ENCODE results near the gene TEX264. TPM values are rescaled to one million over a fixed set of nuclear protein-coding genes. Genes with fewer than 3 reads are reported as not detected.

The TEX264 gene
- total and polyA plus RNA-seq, 2 donors (not counting 1 experiment from before 2014, with no cell fraction given), result 34.3 to 51.0 TPM

DNA sequence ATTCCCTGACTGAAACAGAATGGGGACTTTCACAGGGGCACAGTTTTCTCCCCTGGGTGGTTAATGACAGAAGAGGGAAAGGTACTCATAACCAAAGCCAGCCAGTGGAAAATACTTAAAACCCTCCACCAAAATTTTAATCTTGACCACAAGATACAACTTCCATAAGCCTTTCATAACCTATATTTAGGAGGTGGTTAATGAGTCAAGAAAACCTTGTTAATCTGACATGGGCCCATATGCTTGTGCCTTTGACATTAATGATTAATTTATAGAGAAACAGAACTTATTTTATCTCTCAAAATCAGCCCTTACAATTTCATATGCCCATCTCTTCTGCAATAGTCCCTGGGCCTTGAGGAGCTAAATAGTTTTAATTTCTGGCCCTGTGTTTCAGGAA, 76.8 kb downstream of the TEX264 start:
- H3K27ac ChIP-seq (ENCODE audit: insufficient read depth, low read length), result no peak overlapping the region
- no peak overlapping the region for H2AFZ ChIP-seq (ENCODE audit: low read length)
- H3K79me2 ChIP-seq (ENCODE audit: control insufficient read depth, insufficient read depth, low read length), result no peaks in the 10 kb centered on the region
- DNase-seq (ENCODE audit: low read depth in 2 of 2), result no peak
- no peaks in the 10 kb centered on the region for H3K27me3 ChIP-seq (ENCODE audit: control insufficient read depth, insufficient read depth, low read length)
- H3K4me3 ChIP-seq (replicated peaks in 1 of 4; ENCODE audit: control extremely low read depth in 1 of 4, insufficient read depth in 1 of 4, low read depth in 3 of 4, low read length in 4 of 4), result no peak overlapping the region
- TF ChIP-seq, protein P1, sequence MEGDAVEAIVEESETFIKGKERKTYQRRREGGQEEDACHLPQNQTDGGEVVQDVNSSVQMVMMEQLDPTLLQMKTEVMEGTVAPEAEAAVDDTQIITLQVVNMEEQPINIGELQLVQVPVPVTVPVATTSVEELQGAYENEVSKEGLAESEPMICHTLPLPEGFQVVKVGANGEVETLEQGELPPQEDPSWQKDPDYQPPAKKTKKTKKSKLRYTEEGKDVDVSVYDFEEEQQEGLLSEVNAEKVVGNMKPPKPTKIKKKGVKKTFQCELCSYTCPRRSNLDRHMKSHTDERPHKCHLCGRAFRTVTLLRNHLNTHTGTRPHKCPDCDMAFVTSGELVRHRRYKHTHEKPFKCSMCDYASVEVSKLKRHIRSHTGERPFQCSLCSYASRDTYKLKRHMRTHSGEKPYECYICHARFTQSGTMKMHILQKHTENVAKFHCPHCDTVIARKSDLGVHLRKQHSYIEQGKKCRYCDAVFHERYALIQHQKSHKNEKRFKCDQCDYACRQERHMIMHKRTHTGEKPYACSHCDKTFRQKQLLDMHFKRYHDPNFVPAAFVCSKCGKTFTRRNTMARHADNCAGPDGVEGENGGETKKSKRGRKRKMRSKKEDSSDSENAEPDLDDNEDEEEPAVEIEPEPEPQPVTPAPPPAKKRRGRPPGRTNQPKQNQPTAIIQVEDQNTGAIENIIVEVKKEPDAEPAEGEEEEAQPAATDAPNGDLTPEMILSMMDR (conservative IDR thresholded peaks at IDR 0.05 in 1 of 2, IDR thresholded peaks at IDR 0.05 in 1 of 2; ENCODE audit: low read depth in 1 of 2, low read length in 2 of 2), result no peak
- TF ChIP-seq EZH2 (IDR thresholded peaks at IDR 0.05; ENCODE audit: low read length, missing control alignments), result no peak
- no peaks in the 10 kb centered on the region for H3K4me1 ChIP-seq (ENCODE audit: control insufficient read depth, extremely low read depth, insufficient read depth, low read length)
- no peaks in the 10 kb centered on the region for H3K9me3 ChIP-seq (ENCODE audit: control insufficient read depth, insufficient read depth, low read depth, low read length)
- H4K20me1 ChIP-seq (ENCODE audit: control insufficient read depth, extremely low read depth, insufficient read depth, low read length), result no peaks in the 10 kb centered on the region
- H3K4me2 ChIP-seq (ENCODE audit: extremely low read depth, insufficient read depth, low read length), result no peak overlapping the region
- H3K9ac ChIP-seq (ENCODE audit: insufficient read depth, low read length), result no peak overlapping the region
- no peaks in the 10 kb centered on the region for H3K36me3 ChIP-seq (ENCODE audit: control insufficient read depth, insufficient read depth, low read length)

DNA sequence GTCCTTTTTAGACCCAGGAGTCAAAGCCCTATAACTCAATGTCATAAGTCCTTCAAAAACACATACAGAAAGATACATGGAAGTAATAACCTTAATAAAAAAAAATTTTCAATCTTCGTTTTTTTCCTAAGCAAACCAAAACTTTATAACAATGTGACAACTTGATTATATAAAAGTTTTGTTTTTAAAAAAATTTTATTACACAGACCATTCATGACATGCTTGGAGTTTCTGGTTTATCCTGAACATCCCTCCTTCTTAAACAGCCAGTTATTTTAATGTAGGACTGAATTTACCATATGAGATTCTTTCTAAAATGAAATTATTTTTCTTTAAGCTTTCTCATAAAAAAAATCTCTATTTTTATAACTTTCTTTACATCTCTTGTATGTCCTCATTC, 77.3 kb downstream of the TEX264 start:
- no peaks in the 10 kb centered on the region for H3K36me3 ChIP-seq (ENCODE audit: control insufficient read depth, insufficient read depth, low read length)
- no peak for TF ChIP-seq EZH2 (IDR thresholded peaks at IDR 0.05; ENCODE audit: low read length, missing control alignments)
- TF ChIP-seq, protein P1 (conservative IDR thresholded peaks at IDR 0.05 in 1 of 2, IDR thresholded peaks at IDR 0.05 in 1 of 2; ENCODE audit: low read depth in 1 of 2, low read length in 2 of 2), result no peak

DNA sequence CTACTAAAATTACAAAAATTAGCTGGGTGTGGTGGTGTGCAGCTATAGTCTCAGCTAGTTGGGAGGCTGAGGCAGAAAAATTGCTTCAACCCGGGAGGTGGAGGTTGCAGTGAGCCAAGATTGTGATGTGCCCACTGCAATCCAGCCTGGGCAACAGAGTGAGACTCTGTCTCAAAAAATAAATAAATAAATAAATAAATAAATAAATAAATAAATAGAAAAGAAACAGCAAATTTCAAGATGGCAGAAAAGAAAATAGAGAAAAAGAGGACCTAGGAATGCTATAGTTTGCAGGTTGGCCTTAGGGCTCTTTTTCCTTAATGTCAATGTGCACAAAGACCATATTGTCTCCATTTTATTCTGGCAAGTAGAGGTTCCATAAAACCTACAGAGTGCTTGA, 79.8 kb downstream of the TEX264 start:
- H3K4me1 ChIP-seq (ENCODE audit: control insufficient read depth, extremely low read depth, insufficient read depth, low read length), result no peaks in the 10 kb centered on the region
- DNase-seq (ENCODE audit: low read depth in 2 of 2), result no peak
- no peak overlapping the region for H3K4me3 ChIP-seq (replicated peaks in 1 of 4; ENCODE audit: control extremely low read depth in 1 of 4, insufficient read depth in 1 of 4, low read depth in 3 of 4, low read length in 4 of 4)
- TF ChIP-seq, protein P1 (conservative IDR thresholded peaks at IDR 0.05 in 1 of 2, IDR thresholded peaks at IDR 0.05 in 1 of 2; ENCODE audit: low read depth in 1 of 2, low read length in 2 of 2), result no peak
- TF ChIP-seq EZH2 (IDR thresholded peaks at IDR 0.05; ENCODE audit: low read length, missing control alignments), result no peak
- no peak overlapping the region for H2AFZ ChIP-seq (ENCODE audit: low read length)
- H3K9ac ChIP-seq (ENCODE audit: insufficient read depth, low read length), result no peak overlapping the region
- H3K79me2 ChIP-seq (ENCODE audit: control insufficient read depth, insufficient read depth, low read length), result no peaks in the 10 kb centered on the region
- H3K27ac ChIP-seq (ENCODE audit: insufficient read depth, low read length), result no peak overlapping the region
- no peaks in the 10 kb centered on the region for H3K9me3 ChIP-seq (ENCODE audit: control insufficient read depth, insufficient read depth, low read depth, low read length)
- no peaks in the 10 kb centered on the region for H4K20me1 ChIP-seq (ENCODE audit: control insufficient read depth, extremely low read depth, insufficient read depth, low read length)
- no peaks in the 10 kb centered on the region for H3K27me3 ChIP-seq (ENCODE audit: control insufficient read depth, insufficient read depth, low read length)
- H3K4me2 ChIP-seq (ENCODE audit: extremely low read depth, insufficient read depth, low read length), result no peak overlapping the region
- no peaks in the 10 kb centered on the region for H3K36me3 ChIP-seq (ENCODE audit: control insufficient read depth, insufficient read depth, low read length)

More for the DNA sequence above, 77.3 kb downstream of the TEX264 start:
- Histone ChIP-seq H3K4me2 (ENCODE audit: extremely low read depth, insufficient read depth, low read length) (no peak overlapping the region), H2AFZ (ENCODE audit: low read length) (no peak overlapping the region), H4K20me1 (ENCODE audit: control insufficient read depth, extremely low read depth, insufficient read depth, low read length) (no peaks in the 10 kb centered on the region), H3K27ac (ENCODE audit: insufficient read depth, low read length) (no peak overlapping the region), H3K27me3 (ENCODE audit: control insufficient read depth, insufficient read depth, low read length) (no peaks in the 10 kb centered on the region), H3K9ac (ENCODE audit: insufficient read depth, low read length) (no peak overlapping the region), H3K4me1 (ENCODE audit: control insufficient read depth, extremely low read depth, insufficient read depth, low read length) (no peaks in the 10 kb centered on the region), H3K4me3 (replicated peaks in 1 of 4; ENCODE audit: control extremely low read depth in 1 of 4, insufficient read depth in 1 of 4, low read depth in 3 of 4, low read length in 4 of 4) (no peak overlapping the region), H3K79me2 (ENCODE audit: control insufficient read depth, insufficient read depth, low read length) (no peaks in the 10 kb centered on the region), H3K9me3 (ENCODE audit: control insufficient read depth, insufficient read depth, low read depth, low read length) (no peaks in the 10 kb centered on the region)
- DNase-seq (ENCODE audit: low read depth in 2 of 2), result no peak

All from fibroblast of lung (primary cell).